Body of pancreas (tissue), 4 donors: ENCODE data around the gene DSCAM.

ENCODE experiments used
- CTCF ChIP-seq, 7 experiments: fragments of 450-650 bp in 4 of 7; fragments of 200-600 bp in 3 of 7; sonication (generic) in 3 of 7; IDR thresholded peaks; one replicate each; pipeline ENCODE4 v1.5.1; 2016 to 2019; ENCODE audit warnings: antibody characterized with exemption in 7 of 7
- POLR2A ChIP-seq, 3 donors: fragments of 450-650 bp; IDR thresholded peaks; one replicate each; pipeline ENCODE4 v1.6.1; 2016; ENCODE audit warnings: antibody characterized with exemption in 3 of 3, mild to moderate bottlenecking in 2 of 3

- TF ChIP-seq CTCF (IDR thresholded peaks at IDR 0.05) (no peak), POLR2A (IDR thresholded peaks at IDR 0.05) (no peak)
These were observed 9.5 kb downstream of the DSCAM start for GRCh38 chr21:40837456-40837855.
